T-cell (primary cell): Measurements from ENCODE around the gene NEDD8. TPM values are rescaled to one million over a fixed set of nuclear protein-coding genes. Genes with fewer than 3 reads are reported as not detected.

Experiments used
- ATAC-seq, 4 experiments: fragments of 200-7000 bp in 3 of 4; fragments of 150-1000 bp in 1 of 4; cut with Tn5 transposase; replicated peaks in 1 of 4; 1 replicate in 3 of 4; 2 replicates in 1 of 4; pipeline ENCODE4 v1.10.0; 2021; ENCODE audit warnings: moderate library complexity in 3 of 4, mild to moderate bottlenecking in 2 of 4, moderate number of reproducible peaks in 1 of 4
- CTCF ChIA-PET, 2 donors: fragments of 300-600 bp; sonication (Branson Sonifier 250); formaldehyde crosslinking; loops; one replicate each; lab custom pipeline; 2022; ENCODE audit warnings: antibody characterized with exemption in 2 of 2; lab: Charles Lee
- POLR2A ChIA-PET, 2 donors: fragments of 300-600 bp; sonication (Branson Sonifier 250); formaldehyde crosslinking; loops; one replicate each; lab custom pipeline; 2022; ENCODE audit warnings: antibody characterized with exemption in 2 of 2; lab: Charles Lee
- DNase-seq, 35 experiments: peaks; one replicate each; pipeline versions ENCODE4 v3.0.0 to v3.0.0-alpha.2; 2013 to 2023
- H3K27ac ChIP-seq: one replicate; pipeline ENCODE4 v1.5.1; 2013; ENCODE audit warnings: low read length
- H3K27me3 ChIP-seq, 2 experiments: replicated peaks in 1 of 2; 1 replicate in 1 of 2; 2 replicates in 1 of 2; pipeline versions ENCODE4 v1.6.1 to v1.7.0; 2013; ENCODE audit warnings: low read length in 1 of 2, mixed read lengths in 1 of 2; ENCODE audit not compliant: control insufficient read depth in 2 of 2, insufficient read depth in 2 of 2; ENCODE audit errors: extremely low read depth in 1 of 2
- H3K36me3 ChIP-seq, 2 donors: 1 replicate in 1 of 2; 2 replicates in 1 of 2; pipeline versions ENCODE4 v1.6.1 to v1.7.0; 2013; ENCODE audit warnings: low read length in 1 of 2; ENCODE audit not compliant: control insufficient read depth in 2 of 2, insufficient read depth in 1 of 2; ENCODE audit errors: extremely low read depth in 1 of 2
- H3K4me1 ChIP-seq, 2 experiments: 1 replicate in 1 of 2; 2 replicates in 1 of 2; pipeline versions ENCODE4 v1.6.1 to v1.7.0; 2013; ENCODE audit warnings: low read length in 2 of 2, mixed read lengths in 1 of 2; ENCODE audit not compliant: insufficient read depth in 2 of 2, control insufficient read depth in 1 of 2; ENCODE audit errors: extremely low read depth in 1 of 2
- H3K4me3 ChIP-seq, 2 donors: 1 replicate in 1 of 2; 2 replicates in 1 of 2; pipeline versions ENCODE4 v1.5.1 to v1.7.0; 2013; ENCODE audit warnings: mild to moderate bottlenecking in 2 of 2, low read length in 1 of 2, moderate library complexity in 1 of 2; ENCODE audit not compliant: control insufficient read depth in 1 of 2; ENCODE audit errors: extremely low read depth in 1 of 2
- H3K9me3 ChIP-seq: 2 replicates; pipeline ENCODE4 v1.7.0; 2013
- H3K27ac Mint-ChIP-seq, 2 donors: one replicate each; pipeline ENCODE4 v1.8.0; 2020 to 2021; ENCODE audit warnings: mild to moderate bottlenecking in 2 of 2, mixed read lengths in 2 of 2
- H3K27me3 Mint-ChIP-seq, 2 donors: one replicate each; pipeline ENCODE4 v1.8.0; 2021 to 2022; ENCODE audit warnings: mixed read lengths in 2 of 2
- H3K36me3 Mint-ChIP-seq: one replicate; pipeline ENCODE4 v1.8.0; 2021; ENCODE audit warnings: mixed read lengths
- H3K4me1 Mint-ChIP-seq, 3 donors: one replicate each; pipeline ENCODE4 v1.8.0; 2020 to 2022; ENCODE audit warnings: mixed read lengths in 3 of 3, mild to moderate bottlenecking in 1 of 3
- H3K4me3 Mint-ChIP-seq, 3 donors: one replicate each; pipeline ENCODE4 v1.8.0; 2020 to 2022; ENCODE audit warnings: mild to moderate bottlenecking in 3 of 3, mixed read lengths in 3 of 3, moderate library complexity in 3 of 3
- H3K9me3 Mint-ChIP-seq, 3 donors: one replicate each; pipeline ENCODE4 v1.8.0; 2020 to 2022; ENCODE audit warnings: mixed read lengths in 3 of 3
- WGBS: methylation state at CpG from one replicate; pipeline ENCODE4 v1.1.5; 2013; ENCODE audit warnings: missing lambda C conversion rate; ENCODE audit not compliant: insufficient coverage; 5-methylcytosine and 5-hydroxymethylcytosine counted together
- total RNA-seq, 35 experiments: library from RNA in 6 of 35; stranded (reverse) in 6 of 35; fragments of 120-200 nt in 1 of 35; gene quantifications; one replicate each; pipeline versions ENCODE4 v1.2.1 to v1.2.4 and lab custom pipeline; 2013 to 2026

NEDD8 gene
- total RNA-seq, 5 donors from 2014 or later (not counting 1 experiment from before 2014, with no cell fraction given): 92.1 to 107 (median 101) TPM

DNA sequence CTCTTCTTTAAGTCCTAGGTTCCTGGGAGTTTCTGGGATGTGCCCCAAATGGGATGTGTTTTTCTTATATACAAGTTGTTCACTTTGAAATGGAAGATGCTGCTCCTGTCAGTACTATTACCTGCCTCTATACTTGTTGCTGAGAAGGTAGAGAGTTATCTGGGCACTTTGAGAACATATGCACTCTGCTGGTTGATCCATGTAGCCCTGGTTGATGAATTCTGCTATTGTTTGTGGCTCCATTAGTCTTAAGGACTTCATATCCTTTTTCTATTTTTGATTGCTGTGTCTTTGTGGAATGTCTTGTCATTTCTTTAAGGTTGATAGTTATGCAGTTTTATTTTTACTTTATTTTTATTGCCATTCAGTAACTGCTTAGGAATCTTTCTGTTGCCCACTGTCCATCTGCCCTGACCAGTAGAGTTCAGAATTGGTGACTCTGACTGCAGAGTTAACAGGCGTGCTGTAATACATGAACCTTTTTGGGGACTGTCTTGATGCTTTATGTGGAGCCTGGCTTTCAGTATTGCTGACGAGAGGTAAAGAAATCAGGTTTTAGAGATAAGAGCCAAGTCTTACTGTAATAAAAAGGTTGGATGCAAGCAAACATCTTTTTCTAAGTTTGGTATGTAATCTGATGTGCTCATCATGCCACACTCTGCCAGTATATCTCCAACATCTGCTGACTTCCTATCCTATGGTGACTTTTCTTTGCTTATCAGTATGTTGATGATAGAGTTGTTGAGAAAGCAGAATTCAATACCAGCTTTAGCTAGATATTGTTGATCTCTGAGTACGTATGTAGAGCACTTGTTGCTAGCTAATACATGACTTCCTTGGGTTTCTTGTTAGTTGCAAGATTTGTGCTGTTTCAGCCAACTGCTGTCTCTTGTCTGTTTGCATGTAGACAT lies 2.2 kb upstream of the NEDD8 start:
- Histone ChIP-seq H3K9me3 (no peaks in the 10 kb centered on the region), H3K4me1 (peaks cover 20 to 48% of the 10 kb centered on the region in 2 experiments), H3K27ac (peak overlapping the region; percentile 72), H3K27me3 (no peaks in the 10 kb centered on the region), H3K4me3 (no peak overlapping the region), H3K36me3 (peaks cover 3 to 49% of the 10 kb centered on the region in 2 donors)
- POLR2A ChIA-PET: interaction anchor here in 1 of 2 donors (2.0 kb wide), 1 partner anchor 8 kb away, joined by 6 read pairs; the partner anchor contains the start of gene TINF2
- peaks cover 41% of the 10 kb centered on the region for H3K36me3 Mint-ChIP-seq
- peak overlapping the region; percentile 47 to 95 (median 83) for H3K4me3 Mint-ChIP-seq
- WGBS: 94% methylated on average over 3 of the region's 3 CpGs
- no peaks in the 10 kb centered on the region for H3K27me3 Mint-ChIP-seq
- H3K9me3 Mint-ChIP-seq: no peaks in the 10 kb centered on the region
- H3K27ac Mint-ChIP-seq: peak overlapping the region; percentile 62 to 97
- no peak for DNase-seq
- no peak for ATAC-seq
- CTCF ChIA-PET: interaction anchor here (0.6 to 2.8 kb wide), 5 partner anchors 8 to 644 kb away, joined by 3 to 9 read pairs (median 3); partner anchors contain the start of genes MDP1 (in 1 of the 2) and TINF2 (in 1 of the 2)
- peaks cover 64 to 75% (median 70%) of the 10 kb centered on the region in 3 donors for H3K4me1 Mint-ChIP-seq

DNA sequence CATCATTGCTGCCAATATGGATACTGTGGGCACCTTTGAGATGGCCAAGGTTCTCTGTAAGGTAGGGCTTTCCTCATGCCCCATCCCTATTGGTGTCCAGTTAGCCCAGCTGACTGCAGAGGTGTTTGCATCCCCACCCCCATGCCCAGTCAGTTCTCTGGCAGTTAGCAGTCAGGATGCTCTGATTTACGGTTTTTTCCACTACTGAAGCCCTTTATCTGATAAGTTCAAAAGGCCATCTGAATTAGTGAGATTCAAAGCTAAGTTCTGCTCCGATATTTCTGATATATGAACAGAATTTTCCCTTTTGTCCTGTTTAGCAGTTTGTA lies 1.3 kb upstream of the NEDD8 start:
- 22% methylated on average over 1 of the region's 2 CpGs for WGBS
- Mint-ChIP-seq H3K36me3 (peaks cover 37% of the 10 kb centered on the region), H3K4me3 (peak overlapping the region; percentile 83 to 99 (median 95)), H3K27me3 (no peaks in the 10 kb centered on the region), H3K9me3 (no peaks in the 10 kb centered on the region), H3K4me1 (peaks cover 60 to 71% (median 65%) of the 10 kb centered on the region in 3 donors), H3K27ac (peak overlapping the region; percentile 97)
- H3K27me3 ChIP-seq: no peaks in the 10 kb centered on the region
- ATAC-seq (no peak), DNase-seq (no peak)
- H3K27ac ChIP-seq: peak overlapping the region; percentile 72
- ChIA-PET CTCF (interaction anchor here in 1 of 2 donors (2.8 kb wide), 1 partner anchor 9 kb away, joined by 9 read pairs; the partner anchor contains the start of gene TINF2), POLR2A (interaction anchor here in 1 of 2 donors (2.0 kb wide), 1 partner anchor 9 kb away, joined by 6 read pairs; the partner anchor contains the start of gene TINF2)
- no peaks in the 10 kb centered on the region for H3K9me3 ChIP-seq
- H3K4me1 ChIP-seq: peaks cover 18 to 42% of the 10 kb centered on the region in 2 experiments
- H3K4me3 ChIP-seq: peak overlapping the region; percentile 76 to 98
- H3K36me3 ChIP-seq: peaks cover 3 to 41% of the 10 kb centered on the region in 2 donors

DNA sequence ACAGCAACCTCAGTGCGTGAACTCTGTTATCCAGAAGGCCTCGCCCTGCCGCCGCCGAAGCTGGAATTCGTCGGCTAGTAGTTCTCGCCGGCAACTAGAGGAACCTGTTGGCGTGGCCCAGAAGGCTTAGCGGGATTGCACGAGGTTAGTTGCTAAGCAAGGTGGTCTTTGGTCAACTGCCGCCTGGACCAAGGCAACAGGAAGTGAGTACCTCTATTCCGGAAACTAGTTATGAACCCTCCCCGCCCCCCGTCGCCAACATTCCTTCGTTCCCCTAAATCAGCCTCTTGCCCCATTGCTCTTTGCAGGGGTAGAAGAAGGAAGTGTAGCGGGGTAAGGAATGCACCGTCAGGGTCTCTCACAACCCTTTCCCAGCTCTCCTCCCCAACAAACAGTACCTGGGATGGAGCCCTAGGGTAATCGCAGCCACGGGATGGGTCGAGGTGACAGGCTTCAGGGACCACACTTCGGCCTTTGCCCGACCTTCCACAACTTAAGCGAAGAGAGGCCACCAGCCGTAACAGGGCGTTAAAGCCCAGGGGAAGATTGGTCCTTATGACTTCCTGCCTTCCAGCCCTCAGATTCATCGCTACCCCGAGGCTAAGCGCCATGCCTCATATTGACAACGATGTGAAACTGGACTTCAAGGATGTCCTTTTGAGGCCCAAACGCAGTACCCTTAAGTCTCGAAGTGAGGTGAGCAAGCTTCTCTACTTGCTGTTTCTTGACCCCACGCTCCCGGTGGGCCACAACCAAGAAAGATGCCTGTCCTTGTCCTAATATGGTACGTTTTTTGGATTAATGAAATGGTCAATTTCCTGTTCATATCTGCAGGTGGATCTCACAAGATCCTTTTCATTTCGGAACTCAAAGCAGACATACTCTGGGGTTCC lies 724 bp upstream of the NEDD8 start, which contains the start of gene GMPR2:
Gene GMPR2 (plus strand): TSS at position 285 of the 893 bp plus-strand sequence. CDS start 325 bp downstream, at position 610.
- Histone ChIP-seq H3K27ac (peak within 1 kb of the TSS; percentile 72), H3K4me1 (peaks cover 18 to 41% of the 10 kb centered on the region in 2 experiments), H3K36me3 (peaks cover 0 to 39% of the 10 kb centered on the region in 2 donors), H3K27me3 (no peaks in the 10 kb centered on the region), H3K4me3 (peak within 1 kb of the TSS; percentile 76 to 98), H3K9me3 (no peaks in the 10 kb centered on the region)
- peak within 1 kb of the TSS; percentile 83 to 99 (median 95) for H3K4me3 Mint-ChIP-seq
- 4% methylated on average over 29 of the region's 38 CpGs for WGBS
- H3K36me3 Mint-ChIP-seq: peaks cover 35% of the 10 kb centered on the region
- peak within 1 kb of the TSS; percentile 97 for H3K27ac Mint-ChIP-seq
- POLR2A ChIA-PET: interaction anchor here (0.5 to 2.0 kb wide), 2 partner anchors 9 to 67 kb away, joined by 5 to 6 read pairs; partner anchors contain the start of gene TINF2 (in 1 of the 2)
- peaks cover 54 to 66% (median 61%) of the 10 kb centered on the region in 3 donors for H3K4me1 Mint-ChIP-seq
- ATAC-seq (peak; percentile 20 to 49 (median 38)), DNase-seq (peak in 4 of 35 experiments; percentile 7 to 43 (median 13))
- no peaks in the 10 kb centered on the region for H3K27me3 Mint-ChIP-seq
- no peaks in the 10 kb centered on the region for H3K9me3 Mint-ChIP-seq
- CTCF ChIA-PET: interaction anchor here in 1 of 2 donors (2.8 kb wide), 1 partner anchor 10 kb away, joined by 9 read pairs; the partner anchor contains the start of gene TINF2

DNA sequence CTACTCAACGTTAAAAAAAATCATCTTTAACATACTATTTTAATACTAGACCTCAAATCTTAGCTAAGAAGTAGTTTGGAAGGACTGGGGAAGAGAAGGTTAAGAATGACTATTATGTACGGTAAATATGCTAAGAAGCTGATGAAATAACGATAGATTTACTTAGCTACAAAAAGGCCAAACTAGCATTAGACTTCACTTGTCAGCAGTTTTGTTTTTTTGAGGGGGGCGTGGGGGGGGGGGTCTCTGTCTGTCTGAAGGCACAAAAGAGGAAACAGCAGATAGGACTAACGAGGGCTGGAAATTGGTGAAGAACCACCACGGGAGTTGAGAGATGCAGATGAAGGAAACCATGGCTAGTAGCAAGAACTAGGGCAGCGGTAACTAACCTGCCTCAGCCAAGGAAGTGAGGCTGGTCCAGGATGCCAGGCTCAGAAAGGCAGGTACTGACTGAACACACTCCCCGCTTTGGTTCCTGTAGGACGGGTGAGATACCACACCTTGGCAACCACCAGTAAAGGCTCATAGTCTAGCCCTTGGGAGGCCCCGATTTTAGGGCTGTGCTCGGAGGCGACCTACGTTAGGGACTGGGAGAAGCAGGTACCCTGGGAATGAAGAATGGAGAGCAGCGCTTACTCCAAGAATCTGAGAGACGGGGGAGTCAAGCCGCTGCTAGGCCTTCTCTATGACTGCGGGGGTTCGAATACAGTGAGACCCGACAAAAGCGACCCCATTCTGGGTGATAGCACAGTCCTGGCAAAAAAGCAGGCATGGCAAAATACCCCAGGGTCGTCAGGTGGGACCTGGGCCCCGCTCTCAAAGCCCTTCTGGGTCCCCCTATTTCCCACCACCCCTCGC lies 675 bp downstream of the NEDD8 start:
- Mint-ChIP-seq H3K4me3 (peak overlapping the region; percentile 83 to 99 (median 95)), H3K4me1 (peaks cover 54 to 64% (median 60%) of the 10 kb centered on the region in 3 donors), H3K9me3 (no peaks in the 10 kb centered on the region), H3K27ac (peak overlapping the region; percentile 97), H3K27me3 (no peaks in the 10 kb centered on the region), H3K36me3 (peaks cover 29% of the 10 kb centered on the region)
- Histone ChIP-seq H3K9me3 (no peaks in the 10 kb centered on the region), H3K36me3 (peaks cover 0 to 25% of the 10 kb centered on the region in 2 donors), H3K27me3 (no peaks in the 10 kb centered on the region), H3K4me3 (peak overlapping the region; percentile 76 to 98), H3K27ac (peak overlapping the region; percentile 72), H3K4me1 (peaks cover 18 to 41% of the 10 kb centered on the region in 2 experiments)
- ATAC-seq: peak in 3 of 4 experiments; percentile 7 to 23 (median 11)
- POLR2A ChIA-PET: interaction anchor here (0.6 to 1.6 kb wide), 5 partner anchors 11 to 60 kb away, joined by 3 to 7 read pairs (median 5); partner anchors contain the start of genes TINF2 (in 2 of the 2), CHMP4A (in 1 of the 2) and REC8 (in 1 of the 2)
- CTCF ChIA-PET: interaction anchor here in 1 of 2 donors (0.6 to 1.6 kb wide), 5 partner anchors 11 to 1312 kb away, joined by 3 to 9 read pairs (median 4); partner anchors contain the start of genes DHRS1, NOP9, RBM23 and TINF2
- 6% methylated on average over 15 of the region's 23 CpGs for WGBS
- peak in 14 of 35 experiments; percentile 8 to 47 (median 18) for DNase-seq

DNA sequence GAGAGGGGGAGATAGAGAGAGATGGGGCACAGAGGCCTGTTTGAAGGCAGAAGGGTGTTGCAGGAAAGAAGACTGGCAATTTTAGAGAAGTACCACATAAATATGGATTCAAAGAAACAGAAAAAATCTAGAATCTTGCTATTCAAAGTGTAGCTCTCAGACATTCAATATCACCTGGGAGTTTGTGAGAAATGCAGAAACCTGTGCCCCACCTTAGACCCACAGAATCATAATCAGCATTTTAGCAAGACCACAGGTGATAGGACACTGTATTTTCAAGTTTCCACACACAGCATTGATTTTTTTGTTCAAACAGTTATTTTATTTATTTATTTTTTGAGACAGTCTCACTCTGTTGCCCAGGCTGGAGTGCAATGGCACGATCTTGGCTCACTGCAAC lies 3.3 kb downstream of the NEDD8 start:
- 71% methylated on average over 1 of the region's 1 CpG for WGBS
- Histone ChIP-seq H3K36me3 (peaks cover 0 to 5% of the 10 kb centered on the region in 2 donors), H3K4me3 (no peak overlapping the region), H3K9me3 (no peaks in the 10 kb centered on the region), H3K27me3 (no peaks in the 10 kb centered on the region), H3K27ac (no peak overlapping the region), H3K4me1 (peaks cover 16 to 36% of the 10 kb centered on the region in 2 experiments)
- POLR2A ChIA-PET: interaction anchor here (0.6 to 0.9 kb wide), 7 partner anchors 10 to 258 kb away, joined by 3 to 8 read pairs (median 4); partner anchors contain the start of genes PSME1 (in 1 of the 2) and TINF2 (in 1 of the 2)
- Mint-ChIP-seq H3K4me3 (no peak overlapping the region), H3K4me1 (peaks cover 43 to 64% (median 55%) of the 10 kb centered on the region in 3 donors), H3K9me3 (no peaks in the 10 kb centered on the region), H3K36me3 (peaks cover 16% of the 10 kb centered on the region), H3K27me3 (no peaks in the 10 kb centered on the region), H3K27ac (no peak overlapping the region)
- DNase-seq (no peak), ATAC-seq (no peak)
- CTCF ChIA-PET: interaction anchor here (0.6 to 1.0 kb wide), 6 partner anchors 13 to 220 kb away, joined by 3 to 6 read pairs (median 4); partner anchors contain the start of gene MDP1 (in 1 of the 2)
